CD14-positive monocyte (primary cell): ENCODE results near the gene C16orf46. TPM values are rescaled to one million over a fixed set of nuclear protein-coding genes. Genes with fewer than 3 reads are reported as not detected.

Experiments used
- DNase-seq, 3 donors: peaks; one replicate each; pipeline ENCODE4 v3.0.0-alpha.2; 2011 to 2022
- H2AFZ ChIP-seq: 2 replicates; pipeline ENCODE4 v1.6.0; 2012; ENCODE audit warnings: mild to moderate bottlenecking, low read depth, low read length, inconsistent platforms; ENCODE audit not compliant: insufficient read depth, poor library complexity, severe bottlenecking
- H3K27ac ChIP-seq, 2 donors: 1 replicate in 1 of 2; 2 replicates in 1 of 2; pipeline ENCODE4 v1.5.1; 2012 to 2013; ENCODE audit warnings: low read length in 2 of 2, control low read depth in 1 of 2, inconsistent platforms in 1 of 2, low read depth in 1 of 2, mild to moderate bottlenecking in 1 of 2
- H3K27me3 ChIP-seq, 2 donors: one replicate each; pipeline versions ENCODE4 v1.6.0 to v1.6.1; 2011 to 2013; ENCODE audit warnings: low read length in 2 of 2; ENCODE audit not compliant: control insufficient read depth in 2 of 2, insufficient read depth in 2 of 2
- H3K36me3 ChIP-seq, 2 donors: replicated peaks in 1 of 2; 1 replicate in 1 of 2; 2 replicates in 1 of 2; pipeline versions ENCODE4 v1.5.1 to v1.6.1; 2012 to 2013; ENCODE audit warnings: low read length in 2 of 2, control low read depth in 1 of 2, inconsistent platforms in 1 of 2, mild to moderate bottlenecking in 1 of 2; ENCODE audit not compliant: insufficient read depth in 2 of 2, control insufficient read depth in 1 of 2
- H3K4me1 ChIP-seq, 2 donors: 1 replicate in 1 of 2; 2 replicates in 1 of 2; pipeline versions ENCODE4 v1.5.1 to v1.6.1; 2012 to 2013; ENCODE audit warnings: low read length in 2 of 2, control low read depth in 1 of 2, inconsistent platforms in 1 of 2, mild to moderate bottlenecking in 1 of 2, moderate library complexity in 1 of 2; ENCODE audit not compliant: insufficient read depth in 2 of 2, control insufficient read depth in 1 of 2
- H3K4me2 ChIP-seq: replicated peaks from 2 replicates; pipeline ENCODE3; 2012; ENCODE audit warnings: low read length, moderate library complexity, mild to moderate bottlenecking; ENCODE audit not compliant: poor library complexity, severe bottlenecking; ENCODE audit errors: extremely low read depth
- H3K4me3 ChIP-seq, 3 experiments: fragments of 200-600 bp in 1 of 3; sonication (generic) in 1 of 3; replicated peaks in 1 of 3; 1 replicate in 2 of 3; 2 replicates in 1 of 3; pipeline ENCODE4 v1.5.1; 2011 to 2013; ENCODE audit warnings: low read length in 3 of 3, mild to moderate bottlenecking in 3 of 3, control low read depth in 2 of 3, low read depth in 2 of 3, inconsistent platforms in 1 of 3, moderate library complexity in 1 of 3
- H3K79me2 ChIP-seq: 2 replicates; pipeline ENCODE4 v1.6.0; 2012; ENCODE audit warnings: mild to moderate bottlenecking, control low read depth, inconsistent platforms, low read length, moderate library complexity; ENCODE audit not compliant: insufficient read depth
- H3K9ac ChIP-seq: 2 replicates; pipeline ENCODE4 v1.6.0; 2017; ENCODE audit warnings: low read length, mild to moderate bottlenecking; ENCODE audit not compliant: insufficient read depth, poor library complexity, severe bottlenecking
- H3K9me3 ChIP-seq, 2 donors: replicated peaks in 1 of 2; 1 replicate in 1 of 2; 2 replicates in 1 of 2; pipeline versions ENCODE4 v1.5.1 to v1.6.1; 2012 to 2013; ENCODE audit warnings: low read length in 2 of 2, control low read depth in 1 of 2; ENCODE audit not compliant: control insufficient read depth in 1 of 2, insufficient read depth in 1 of 2
- H4K20me1 ChIP-seq: 2 replicates; pipeline ENCODE4 v1.6.0; 2012; ENCODE audit warnings: mild to moderate bottlenecking, low read length, control low read depth, moderate library complexity; ENCODE audit not compliant: insufficient read depth
- H3K27ac Mint-ChIP-seq, 7 donors: one replicate each; pipeline ENCODE4 v1.8.0; 2020; ENCODE audit warnings: mild to moderate bottlenecking in 7 of 7, mixed read lengths in 7 of 7, moderate library complexity in 6 of 7, inconsistent platforms in 2 of 7
- H3K27me3 Mint-ChIP-seq, 3 donors: one replicate each; pipeline ENCODE4 v1.8.0; 2021 to 2022; ENCODE audit warnings: low read depth in 3 of 3, mild to moderate bottlenecking in 3 of 3, mixed read lengths in 3 of 3, moderate library complexity in 3 of 3, inconsistent platforms in 1 of 3
- H3K36me3 Mint-ChIP-seq, 2 donors: one replicate each; pipeline ENCODE4 v1.8.0; 2020; ENCODE audit warnings: mixed read lengths in 2 of 2, inconsistent platforms in 1 of 2, mild to moderate bottlenecking in 1 of 2
- H3K4me1 Mint-ChIP-seq: one replicate; pipeline ENCODE4 v1.8.0; 2020; ENCODE audit warnings: mild to moderate bottlenecking, mixed read lengths
- H3K4me3 Mint-ChIP-seq, 2 donors: one replicate each; pipeline ENCODE4 v1.8.0; 2020; ENCODE audit warnings: mild to moderate bottlenecking in 2 of 2, mixed read lengths in 2 of 2, moderate library complexity in 1 of 2
- H3K9me3 Mint-ChIP-seq, 7 donors: one replicate each; pipeline ENCODE4 v1.8.0; 2020 to 2022; ENCODE audit warnings: mixed read lengths in 7 of 7, mild to moderate bottlenecking in 6 of 7, moderate library complexity in 6 of 7, inconsistent platforms in 2 of 7
- WGBS: methylation state at CpG from one replicate; pipeline ENCODE4 v1.1.5; 2013; ENCODE audit warnings: missing lambda C conversion rate; ENCODE audit not compliant: insufficient coverage; 5-methylcytosine and 5-hydroxymethylcytosine counted together
- intact Hi-C, 2 donors: fragments of 100-400 bp; cut with micrococcal nuclease; formaldehyde crosslinking; loops; one replicate each; pipeline versions ENCODE4 v1.15.0 to v1.15.1; 2023
- polyA plus RNA-seq, 3 donors: library from polyadenylated mRNA; depleted of rRNA in 1 of 3; unstranded in 2 of 3; stranded (reverse) in 1 of 3; fragments of 300-500 nt in 2 of 3; fragments of >200 nt in 1 of 3; fragmentation: Illumina TruSeq in 2 of 3; gene quantifications; 1 replicate in 2 of 3; 2 replicates in 1 of 3; pipeline ENCODE4 v1.2.3, GENCODE V29; 2012 to 2021
- TF ChIP-seq, protein P1 (sequence below): fragments of 200-600 bp; IDR thresholded peaks from one replicate; pipeline ENCODE4 v1.8.0; 2022; ENCODE audit warnings: antibody characterized with exemption, mild to moderate bottlenecking

Gene C16orf46
- polyA plus RNA-seq, 3 donors = 0.37 to 0.42 TPM; not detected in 1

DNA sequence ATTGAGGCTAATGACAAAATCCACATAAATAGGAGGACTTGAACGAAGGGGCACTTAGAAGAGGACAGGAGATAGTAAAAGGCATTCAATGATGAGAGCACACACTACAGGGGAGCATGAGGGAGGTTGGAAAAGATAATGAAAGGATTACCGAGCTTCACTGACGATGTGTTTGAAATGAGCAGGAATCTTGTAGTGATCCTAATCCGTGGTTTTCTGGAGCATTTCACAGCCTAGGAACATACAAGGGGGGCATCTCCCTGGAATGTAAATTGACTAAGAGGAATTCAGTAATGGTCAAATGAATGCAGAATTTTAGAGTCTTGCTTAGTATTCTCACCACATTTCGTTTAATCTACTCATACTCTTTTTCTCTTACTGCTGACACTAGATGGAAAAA is 36.2 kb downstream of the C16orf46 start:
- H3K36me3 Mint-ChIP-seq = peaks cover 59 to 64% of the 10 kb centered on the region in 2 donors
- H3K36me3 ChIP-seq = peaks cover 42 to 67% of the 10 kb centered on the region in 2 donors
- intact Hi-C loops = no loop called here

DNA sequence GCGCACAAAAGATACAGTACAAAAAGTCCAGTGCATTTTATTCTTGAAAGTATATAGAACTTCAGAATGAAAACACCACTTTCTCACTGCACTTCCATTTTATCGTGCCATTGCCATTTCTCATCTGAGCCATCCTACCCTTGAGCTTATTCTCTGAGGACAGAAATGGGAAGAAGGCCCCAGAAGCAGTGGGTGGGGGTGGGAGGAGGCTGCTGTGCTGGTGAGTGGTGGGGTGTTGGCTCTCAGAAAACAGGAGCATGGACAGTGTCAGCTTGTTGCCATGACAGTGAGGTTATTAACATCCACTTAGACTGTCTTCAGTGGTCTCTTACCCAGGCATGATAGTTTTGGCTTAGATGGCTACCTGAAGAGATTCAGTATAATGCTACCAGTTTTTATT is 36.9 kb downstream of the C16orf46 start:
- Mint-ChIP-seq H3K4me3 (no peak overlapping the region), H3K9me3 (no peaks in the 10 kb centered on the region), H3K27ac (no peak overlapping the region), H3K4me1 (peaks cover 23% of the 10 kb centered on the region), H3K36me3 (peaks cover 54 to 58% of the 10 kb centered on the region in 2 donors), H3K27me3 (peaks cover 0 to 2% (median 0%) of the 10 kb centered on the region in 3 donors)
- H3K4me2 ChIP-seq = no peak overlapping the region
- H3K9me3 ChIP-seq = no peaks in the 10 kb centered on the region
- H3K27ac ChIP-seq = no peak overlapping the region
- TF ChIP-seq, protein P1, sequence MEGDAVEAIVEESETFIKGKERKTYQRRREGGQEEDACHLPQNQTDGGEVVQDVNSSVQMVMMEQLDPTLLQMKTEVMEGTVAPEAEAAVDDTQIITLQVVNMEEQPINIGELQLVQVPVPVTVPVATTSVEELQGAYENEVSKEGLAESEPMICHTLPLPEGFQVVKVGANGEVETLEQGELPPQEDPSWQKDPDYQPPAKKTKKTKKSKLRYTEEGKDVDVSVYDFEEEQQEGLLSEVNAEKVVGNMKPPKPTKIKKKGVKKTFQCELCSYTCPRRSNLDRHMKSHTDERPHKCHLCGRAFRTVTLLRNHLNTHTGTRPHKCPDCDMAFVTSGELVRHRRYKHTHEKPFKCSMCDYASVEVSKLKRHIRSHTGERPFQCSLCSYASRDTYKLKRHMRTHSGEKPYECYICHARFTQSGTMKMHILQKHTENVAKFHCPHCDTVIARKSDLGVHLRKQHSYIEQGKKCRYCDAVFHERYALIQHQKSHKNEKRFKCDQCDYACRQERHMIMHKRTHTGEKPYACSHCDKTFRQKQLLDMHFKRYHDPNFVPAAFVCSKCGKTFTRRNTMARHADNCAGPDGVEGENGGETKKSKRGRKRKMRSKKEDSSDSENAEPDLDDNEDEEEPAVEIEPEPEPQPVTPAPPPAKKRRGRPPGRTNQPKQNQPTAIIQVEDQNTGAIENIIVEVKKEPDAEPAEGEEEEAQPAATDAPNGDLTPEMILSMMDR = no peak
- H3K4me3 ChIP-seq = no peak overlapping the region
- WGBS = no CpG with 5 or more reads among the region's 2 CpGs
- intact Hi-C loops = no loop called here
- peaks cover 16% of the 10 kb centered on the region for H4K20me1 ChIP-seq
- H3K36me3 ChIP-seq = peaks cover 36 to 60% of the 10 kb centered on the region in 2 donors
- H2AFZ ChIP-seq = no peak overlapping the region
- H3K4me1 ChIP-seq = peaks cover 14% of the 10 kb centered on the region in 2 donors
- peaks cover 26% of the 10 kb centered on the region for H3K79me2 ChIP-seq
- no peak for DNase-seq
- H3K9ac ChIP-seq = no peak overlapping the region
- H3K27me3 ChIP-seq = no peaks in the 10 kb centered on the region

More for the DNA sequence above, 36.2 kb downstream of the C16orf46 start:
- Mint-ChIP-seq H3K27me3 (peaks cover 0 to 2% (median 0%) of the 10 kb centered on the region in 3 donors), H3K4me1 (peaks cover 21% of the 10 kb centered on the region), H3K4me3 (no peak overlapping the region), H3K9me3 (no peaks in the 10 kb centered on the region), H3K27ac (no peak overlapping the region)
- H3K27me3 ChIP-seq = no peaks in the 10 kb centered on the region
- no peak for DNase-seq
- no peak overlapping the region for H3K4me2 ChIP-seq
- TF ChIP-seq, protein P1 = no peak
- H3K4me1 ChIP-seq = peaks cover 11 to 14% of the 10 kb centered on the region in 2 donors
- no peak overlapping the region for H2AFZ ChIP-seq
- peaks cover 26% of the 10 kb centered on the region for H3K79me2 ChIP-seq
- H3K4me3 ChIP-seq = no peak overlapping the region
- WGBS = 97% methylated on average over 3 of the region's 5 CpGs
- H3K9me3 ChIP-seq = no peaks in the 10 kb centered on the region
- no peak overlapping the region for H3K27ac ChIP-seq
- H4K20me1 ChIP-seq = peaks cover 16% of the 10 kb centered on the region
- H3K9ac ChIP-seq = no peak overlapping the region
